Neural progenitor cell (in vitro differentiated cells): ENCODE results near the gene SPTA1. TPM values are rescaled to one million over a fixed set of nuclear protein-coding genes. Genes with fewer than 3 reads are reported as not detected.

Experiments
- DNase-seq: peaks from one replicate; pipeline ENCODE4 v3.0.0-alpha.2; 2016; ENCODE audit warnings: low spot score
- H2AFZ ChIP-seq: fragments of 200-600 bp; sonication (generic); replicated peaks from 2 replicates; pipeline ENCODE4 v1.6.1; 2016; ENCODE audit warnings: antibody characterized with exemption
- H3F3A ChIP-seq: fragments of 200-600 bp; sonication (generic); 2 replicates; pipeline ENCODE4 v1.6.1; 2016; ENCODE audit warnings: antibody characterized with exemption, low read depth
- H3K27ac ChIP-seq: fragments of 200-600 bp; sonication (generic); 2 replicates; pipeline ENCODE4 v1.5.1; 2016; ENCODE audit warnings: mild to moderate bottlenecking
- H3K27me3 ChIP-seq: fragments of 200-600 bp; sonication (generic); 2 replicates; pipeline ENCODE4 v1.6.1; 2016; ENCODE audit warnings: mild to moderate bottlenecking, moderate library complexity
- H3K36me3 ChIP-seq: fragments of 200-600 bp; sonication (generic); 2 replicates; pipeline ENCODE4 v1.5.1; 2016
- H3K4me1 ChIP-seq: fragments of 200-600 bp; sonication (generic); 2 replicates; pipeline ENCODE4 v1.6.1; 2016; ENCODE audit warnings: mixed run types
- H3K4me2 ChIP-seq: fragments of 200-600 bp; sonication (generic); 2 replicates; pipeline ENCODE4 v1.6.1; 2016
- H3K4me3 ChIP-seq: fragments of 200-600 bp; sonication (generic); 2 replicates; pipeline ENCODE4 v1.5.1; 2016
- H3K79me2 ChIP-seq: fragments of 200-600 bp; sonication (generic); 2 replicates; pipeline ENCODE4 v1.6.1; 2016; ENCODE audit warnings: low read depth
- H3K9ac ChIP-seq: fragments of 200-600 bp; sonication (generic); 2 replicates; pipeline ENCODE4 v1.6.1; 2016
- H3K9me3 ChIP-seq: fragments of 200-600 bp; sonication (generic); 2 replicates; pipeline ENCODE4 v1.5.1; 2016; ENCODE audit warnings: low read depth
- H4K20me1 ChIP-seq: fragments of 200-600 bp; sonication (generic); 2 replicates; pipeline ENCODE4 v1.6.1; 2016; ENCODE audit warnings: low read depth
- H3K27ac Mint-ChIP-seq: 3 replicates; pipeline ENCODE4 v1.8.0; 2021; ENCODE audit warnings: mixed read lengths
- H3K27me3 Mint-ChIP-seq: 2 replicates; pipeline ENCODE4 v1.8.0; 2022; ENCODE audit warnings: low read depth, mild to moderate bottlenecking, inconsistent platforms, moderate library complexity, mixed read lengths; ENCODE audit not compliant: insufficient read depth
- H3K36me3 Mint-ChIP-seq: 3 replicates; pipeline ENCODE4 v1.8.0; 2021; ENCODE audit warnings: mixed read lengths
- H3K4me1 Mint-ChIP-seq: 3 replicates; pipeline ENCODE4 v1.8.0; 2021; ENCODE audit warnings: mixed read lengths
- H3K4me3 Mint-ChIP-seq: 3 replicates; pipeline ENCODE4 v1.8.0; 2021; ENCODE audit warnings: mild to moderate bottlenecking, moderate library complexity, mixed read lengths
- H3K9me3 Mint-ChIP-seq: 3 replicates; pipeline ENCODE4 v1.8.0; 2020; ENCODE audit warnings: mixed read lengths
- CTCF ChIP-seq: fragments of 200-600 bp; sonication (generic); IDR thresholded peaks from 2 replicates; pipeline ENCODE4 v1.5.1; 2017; ENCODE audit warnings: antibody characterized with exemption, mild to moderate bottlenecking
- EZH2 ChIP-seq: fragments of 200-600 bp; sonication (generic); IDR thresholded peaks from 2 replicates; pipeline ENCODE4 v1.6.1; 2017; ENCODE audit warnings: antibody characterized with exemption, mild to moderate bottlenecking, moderate library complexity
- EZH2phosphoT487 ChIP-seq: fragments of 200-600 bp; sonication (generic); IDR thresholded peaks from 2 replicates; pipeline ENCODE4 v1.6.1; 2017; ENCODE audit warnings: antibody characterized with exemption
- total RNA-seq: library from RNA; depleted of rRNA; stranded (reverse); fragments of >200 nt; gene quantifications from 2 replicates; pipeline ENCODE4 v1.2.3, GENCODE V29; 2015; ENCODE audit warnings: low replicate concordance

Gene SPTA1
- total RNA-seq, 1 donor from 2014 or later = not detected

- H3K27me3 Mint-ChIP-seq = no peaks in the 10 kb centered on the region
- DNase-seq = no peak
- no peaks in the 10 kb centered on the region for H3K9me3 Mint-ChIP-seq
- H3K9me3 ChIP-seq = no peaks in the 10 kb centered on the region
- H3K4me1 Mint-ChIP-seq = no peaks in the 10 kb centered on the region
- no peak overlapping the region for H3K27ac Mint-ChIP-seq
- no peaks in the 10 kb centered on the region for H3K4me1 ChIP-seq
- no peak overlapping the region for H3K4me3 ChIP-seq
- H3K79me2 ChIP-seq = no peaks in the 10 kb centered on the region
- no peaks in the 10 kb centered on the region for H4K20me1 ChIP-seq
- no peak overlapping the region for H2AFZ ChIP-seq
- H3K4me3 Mint-ChIP-seq = no peak overlapping the region
- no peaks in the 10 kb centered on the region for H3K27me3 ChIP-seq
- H3K4me2 ChIP-seq = no peak overlapping the region
- H3K9ac ChIP-seq = no peak overlapping the region
- H3K36me3 ChIP-seq = no peaks in the 10 kb centered on the region
- no peaks in the 10 kb centered on the region for H3K36me3 Mint-ChIP-seq
- no peak overlapping the region for H3K27ac ChIP-seq
- no peaks in the 10 kb centered on the region for H3F3A ChIP-seq
- TF ChIP-seq EZH2phosphoT487 = no peak
- no peak for TF ChIP-seq CTCF
- no peak for TF ChIP-seq EZH2
These were observed 4.9 kb downstream of the SPTA1 start for GRCh38 chr1:158681606-158682005.

- no peaks in the 10 kb centered on the region for H3K27me3 Mint-ChIP-seq
- Histone ChIP-seq H4K20me1 (no peaks in the 10 kb centered on the region), H3K79me2 (no peaks in the 10 kb centered on the region), H3K36me3 (no peaks in the 10 kb centered on the region), H3K9ac (no peak overlapping the region), H3F3A (no peaks in the 10 kb centered on the region), H3K9me3 (no peaks in the 10 kb centered on the region), H3K27ac (no peak overlapping the region), H3K4me1 (no peaks in the 10 kb centered on the region), H3K27me3 (no peaks in the 10 kb centered on the region), H3K4me2 (no peak overlapping the region), H2AFZ (no peak overlapping the region), H3K4me3 (no peak overlapping the region)
- no peaks in the 10 kb centered on the region for H3K4me1 Mint-ChIP-seq
- H3K9me3 Mint-ChIP-seq = no peaks in the 10 kb centered on the region
- H3K36me3 Mint-ChIP-seq = no peaks in the 10 kb centered on the region
- no peak for TF ChIP-seq CTCF
- no peak overlapping the region for H3K4me3 Mint-ChIP-seq
- H3K27ac Mint-ChIP-seq = no peak overlapping the region
- DNase-seq = no peak
These were observed 7.2 kb downstream of the SPTA1 start for GRCh38 chr1:158679289-158679688.

DNA sequence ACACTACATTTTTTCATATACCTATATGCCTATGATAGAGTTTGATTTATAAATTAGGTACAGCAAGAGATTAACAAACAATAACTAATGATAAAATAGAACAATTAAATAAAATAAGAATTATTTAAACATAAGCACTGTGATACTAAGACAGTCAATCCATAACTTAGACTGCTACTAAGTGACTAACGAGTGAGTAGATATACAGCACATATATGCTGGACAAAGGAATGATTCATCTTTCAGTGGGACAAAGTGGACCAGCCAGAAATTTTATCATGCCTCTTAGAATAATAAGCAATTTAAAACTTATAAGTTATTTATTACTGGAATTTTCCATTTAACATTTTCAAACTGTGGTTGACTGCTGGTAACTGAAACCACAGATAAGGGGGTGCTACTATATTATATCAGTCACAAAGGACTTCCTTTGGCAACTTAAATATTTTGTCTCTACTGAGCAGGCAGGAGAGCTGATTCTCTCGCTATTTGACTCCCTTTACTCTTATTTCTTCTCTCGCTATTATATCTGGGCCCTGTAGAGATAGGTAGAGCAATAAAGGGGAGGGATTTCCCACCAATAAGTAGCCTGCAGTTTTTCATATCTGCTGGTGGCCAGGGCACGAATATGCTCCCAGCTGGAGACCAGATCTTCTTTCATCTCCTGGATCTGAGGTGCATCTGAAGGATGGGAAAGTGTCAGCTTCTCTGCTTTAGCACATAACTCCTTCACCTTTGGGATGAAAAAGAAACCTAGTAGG is 10.8 kb downstream of the SPTA1 start:
- H3K9ac ChIP-seq = no peak overlapping the region

More for the DNA sequence above, 10.8 kb downstream of the SPTA1 start:
- H3K4me3 ChIP-seq = no peak overlapping the region
- no peaks in the 10 kb centered on the region for H3F3A ChIP-seq
- TF ChIP-seq EZH2 (no peak), EZH2phosphoT487 (no peak), CTCF (no peak)
- H3K79me2 ChIP-seq = no peaks in the 10 kb centered on the region
- no peak overlapping the region for H3K27ac ChIP-seq
- no peaks in the 10 kb centered on the region for H3K36me3 ChIP-seq
- no peak for DNase-seq
- H3K4me1 Mint-ChIP-seq = no peaks in the 10 kb centered on the region
- H3K36me3 Mint-ChIP-seq = no peaks in the 10 kb centered on the region
- no peaks in the 10 kb centered on the region for H4K20me1 ChIP-seq
- no peaks in the 10 kb centered on the region for H3K27me3 ChIP-seq
- H3K9me3 Mint-ChIP-seq = no peaks in the 10 kb centered on the region
- no peaks in the 10 kb centered on the region for H3K4me1 ChIP-seq
- no peaks in the 10 kb centered on the region for H3K27me3 Mint-ChIP-seq
- H3K27ac Mint-ChIP-seq = no peak overlapping the region
- H3K9me3 ChIP-seq = no peaks in the 10 kb centered on the region
- no peak overlapping the region for H3K4me2 ChIP-seq
- no peak overlapping the region for H3K4me3 Mint-ChIP-seq
- no peak overlapping the region for H2AFZ ChIP-seq
